Activated naive CD4-positive, alpha-beta T cell treated with anti-CD3 and anti-CD28 coated beads for 36 hours (primary cell): ENCODE results near the gene MAD2L2. TPM values are rescaled to one million over a fixed set of nuclear protein-coding genes. Genes with fewer than 3 reads are reported as not detected.
A peak's percentile ranks its signal among the peaks of the same experiment; 100 is the strongest.

Source experiments
- CTCF ChIA-PET: fragments of 350-600 bp; sonication (Branson Sonifier 250); formaldehyde crosslinking; loops from one replicate; lab custom pipeline; 2021; ENCODE audit warnings: antibody characterized with exemption; lab: Charles Lee
- DNase-seq: peaks from one replicate; pipeline ENCODE4 v3.0.0-alpha.2; 2020
- H3K27ac Mint-ChIP-seq: one replicate; pipeline ENCODE4 v1.8.0; 2021; ENCODE audit warnings: mild to moderate bottlenecking, mixed read lengths
- H3K27me3 Mint-ChIP-seq: one replicate; pipeline ENCODE4 v1.8.0; 2021; ENCODE audit warnings: low read depth, mixed read lengths
- H3K36me3 Mint-ChIP-seq: one replicate; pipeline ENCODE4 v1.8.0; 2021; ENCODE audit warnings: low read depth, mixed read lengths
- H3K4me1 Mint-ChIP-seq: one replicate; pipeline ENCODE4 v1.8.0; 2021; ENCODE audit warnings: low read depth, mixed read lengths
- H3K4me3 Mint-ChIP-seq: one replicate; pipeline ENCODE4 v1.8.0; 2021; ENCODE audit warnings: mild to moderate bottlenecking, moderate library complexity, mixed read lengths
- H3K9me3 Mint-ChIP-seq: one replicate; pipeline ENCODE4 v1.8.0; 2021; ENCODE audit warnings: mixed read lengths
- intact Hi-C: fragments of 100-400 bp; cut with micrococcal nuclease; formaldehyde crosslinking; loops from one replicate; pipeline ENCODE4 v1.15.1; 2023
- total RNA-seq, 2 experiments: library from RNA; stranded (reverse); gene quantifications; one replicate each; pipeline ENCODE4 v1.2.3, GENCODE V29; 2021

MAD2L2 gene
- total RNA-seq, 2 experiments from 2014 or later = 86.7 to 88.3 TPM

DNA sequence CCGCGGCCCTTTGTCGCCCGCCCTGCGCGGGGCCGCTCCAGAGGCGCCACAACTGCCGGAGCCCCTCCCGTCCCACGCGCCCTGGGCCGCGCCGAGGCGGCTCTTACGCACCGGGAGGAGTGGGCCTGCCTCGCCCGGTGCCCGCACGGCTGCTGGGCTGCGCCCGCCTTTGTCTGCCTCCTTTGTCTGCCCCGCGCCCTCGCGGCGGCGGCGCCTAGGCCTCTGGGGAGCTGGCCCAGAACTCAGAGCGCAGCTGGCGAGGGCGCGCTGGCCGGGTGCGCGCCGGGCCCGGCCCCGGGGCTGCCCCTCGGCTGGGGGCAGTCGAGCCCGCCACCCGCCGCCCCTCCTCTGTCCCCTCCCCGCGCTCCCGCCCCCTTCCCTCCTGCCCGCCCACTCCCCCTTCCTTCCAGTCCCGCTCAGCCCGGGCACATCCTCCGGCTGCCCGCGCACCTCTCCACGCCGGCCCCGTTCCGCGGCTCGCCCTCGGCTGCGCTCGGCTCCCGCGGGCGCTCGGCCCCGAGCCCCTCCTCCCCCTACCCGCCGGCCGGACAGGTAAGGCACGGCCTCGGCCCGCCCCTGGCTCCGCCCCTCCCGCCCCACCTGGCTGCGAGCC lies 10.5 kb upstream of the MAD2L2 start, which contains the start of gene DRAXIN:
TSS of gene DRAXIN (plus strand) at position 409 of the 613 bp plus-strand sequence. CDS start 14,549 bp downstream, outside the sequence.
- H3K9me3 Mint-ChIP-seq = no peaks in the 10 kb centered on the region
- H3K27me3 Mint-ChIP-seq = peaks cover 37% of the 10 kb centered on the region
- peaks cover 17% of the 10 kb centered on the region for H3K4me1 Mint-ChIP-seq
- peak within 1 kb of the TSS; percentile 54 for H3K4me3 Mint-ChIP-seq
- intact Hi-C loops = no loop called here
- CTCF ChIA-PET = interaction anchor here (1.3 kb wide), 1 partner anchor 12 kb away, joined by 4 read pairs; no protein-coding TSS in a partner anchor
- no peak within 1 kb of the TSS for H3K27ac Mint-ChIP-seq
- peak; percentile 20 for DNase-seq
- no peaks in the 10 kb centered on the region for H3K36me3 Mint-ChIP-seq

DNA sequence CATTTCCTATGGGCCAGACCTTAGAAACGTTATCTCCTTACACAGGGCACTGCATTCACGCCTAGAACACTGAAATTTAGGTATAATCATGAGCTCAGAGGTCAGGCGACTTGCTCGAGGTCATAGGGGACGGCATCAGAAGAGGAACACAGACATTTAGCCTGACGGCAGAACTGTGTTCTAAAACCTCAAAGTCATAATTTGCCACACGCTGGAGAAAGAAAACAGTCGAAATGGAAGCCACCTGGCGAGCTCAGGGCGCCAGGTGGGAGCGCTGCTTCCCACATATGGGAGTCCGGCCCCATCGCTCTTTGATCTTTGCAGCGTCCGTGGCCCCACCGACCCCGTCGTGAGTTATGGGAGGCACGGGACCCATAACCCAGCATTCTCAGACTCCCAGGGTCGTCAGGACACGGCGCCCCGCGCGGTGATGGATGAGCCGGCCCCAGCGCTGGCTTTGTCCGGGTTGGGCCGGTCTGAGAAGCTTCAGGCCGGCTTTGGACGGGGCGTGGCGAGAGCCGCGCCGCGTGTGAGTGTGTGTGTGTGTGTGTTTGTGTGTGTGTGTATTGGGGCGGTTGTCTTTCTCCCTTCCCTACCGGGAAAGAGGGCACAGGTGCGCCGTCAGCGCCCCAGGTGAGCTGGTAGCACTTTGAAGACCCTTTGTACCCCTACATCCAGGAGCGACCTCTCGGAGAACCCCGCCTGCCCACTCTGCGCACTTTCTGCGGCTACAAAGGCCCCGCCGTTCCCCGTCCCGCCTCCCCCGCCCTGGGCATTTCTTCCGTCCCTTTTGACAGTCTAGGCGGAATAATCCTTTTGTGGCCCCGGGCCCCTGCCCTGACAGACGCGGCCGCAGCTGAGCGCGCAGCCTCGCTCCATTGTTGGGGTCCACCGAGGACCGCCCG lies 9.7 kb upstream of the MAD2L2 start:
- Mint-ChIP-seq H3K4me3 (peak overlapping the region; percentile 17), H3K27me3 (peaks cover 37% of the 10 kb centered on the region), H3K27ac (no peak overlapping the region), H3K9me3 (no peaks in the 10 kb centered on the region), H3K36me3 (no peaks in the 10 kb centered on the region), H3K4me1 (peaks cover 17% of the 10 kb centered on the region)
- intact Hi-C loops = no loop called here
- no peak for DNase-seq
- CTCF ChIA-PET = interaction anchor here (1.3 to 2.2 kb wide), 2 partner anchors 11 to 40 kb away, joined by 4 to 6 read pairs; no protein-coding TSS in a partner anchor

DNA sequence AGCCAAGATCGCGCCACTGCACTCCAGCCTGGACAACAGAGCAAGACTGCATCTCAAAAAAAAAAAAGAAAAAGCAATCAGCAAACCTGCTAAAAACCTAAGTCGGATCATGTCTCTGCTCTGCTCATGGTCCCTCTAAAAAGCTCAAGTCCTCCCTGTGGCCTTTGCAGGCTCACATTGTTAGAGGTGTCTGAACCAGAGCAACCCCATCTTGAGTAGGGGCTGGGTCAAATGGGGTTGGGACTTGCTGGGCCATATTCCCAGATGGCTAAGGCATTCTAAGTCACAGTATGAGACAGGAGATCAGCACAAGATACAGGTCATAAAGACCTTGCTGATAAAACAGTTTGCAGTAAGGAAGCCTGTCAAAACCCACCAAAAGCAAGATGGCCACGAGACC lies 7.6 kb upstream of the MAD2L2 start:
- Mint-ChIP-seq H3K27ac (no peak overlapping the region), H3K4me3 (no peak overlapping the region), H3K36me3 (no peaks in the 10 kb centered on the region), H3K27me3 (peaks cover 34% of the 10 kb centered on the region), H3K9me3 (no peaks in the 10 kb centered on the region), H3K4me1 (peaks cover 14% of the 10 kb centered on the region)
- CTCF ChIA-PET = interaction anchor here (0.8 kb wide), 1 partner anchor 31 kb away, joined by 3 read pairs; no protein-coding TSS in a partner anchor
- intact Hi-C loops = no loop called here
- DNase-seq = no peak

DNA sequence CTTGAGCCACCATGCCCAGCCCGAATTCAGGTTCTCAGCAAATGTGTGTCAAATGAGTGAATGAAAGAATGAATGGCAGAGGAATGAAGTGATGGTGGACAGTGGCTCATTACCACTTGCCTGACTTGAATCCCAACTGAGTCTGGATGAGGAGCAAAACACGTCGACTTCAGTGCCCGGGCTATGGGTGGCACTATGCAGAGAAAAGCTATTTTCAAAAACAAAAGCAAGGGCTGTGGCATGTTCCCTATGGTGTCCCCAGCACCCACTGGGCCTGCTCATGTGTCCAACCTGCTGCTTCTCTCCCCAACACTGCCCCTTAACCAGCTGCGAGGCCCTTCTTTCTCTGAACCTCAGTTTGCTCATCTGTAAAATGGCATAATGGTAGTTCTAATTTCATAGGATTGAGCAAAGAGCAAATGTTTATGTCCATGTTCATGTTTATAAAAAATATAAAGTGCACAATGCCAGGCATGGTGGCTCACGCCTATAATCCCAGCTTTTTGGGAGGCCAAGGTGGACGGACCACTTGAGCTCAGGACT lies 4.3 kb upstream of the MAD2L2 start:
- intact Hi-C loops = no loop called here
- H3K36me3 Mint-ChIP-seq = no peaks in the 10 kb centered on the region
- H3K4me1 Mint-ChIP-seq = peaks cover 2% of the 10 kb centered on the region
- no peaks in the 10 kb centered on the region for H3K9me3 Mint-ChIP-seq
- H3K27ac Mint-ChIP-seq = no peak overlapping the region
- H3K27me3 Mint-ChIP-seq = peaks cover 17% of the 10 kb centered on the region
- CTCF ChIA-PET = interaction anchor here (0.7 to 1.4 kb wide), 2 partner anchors 23 to 34 kb away, joined by 3 read pairs; no protein-coding TSS in a partner anchor
- no peak for DNase-seq
- H3K4me3 Mint-ChIP-seq = no peak overlapping the region

DNA sequence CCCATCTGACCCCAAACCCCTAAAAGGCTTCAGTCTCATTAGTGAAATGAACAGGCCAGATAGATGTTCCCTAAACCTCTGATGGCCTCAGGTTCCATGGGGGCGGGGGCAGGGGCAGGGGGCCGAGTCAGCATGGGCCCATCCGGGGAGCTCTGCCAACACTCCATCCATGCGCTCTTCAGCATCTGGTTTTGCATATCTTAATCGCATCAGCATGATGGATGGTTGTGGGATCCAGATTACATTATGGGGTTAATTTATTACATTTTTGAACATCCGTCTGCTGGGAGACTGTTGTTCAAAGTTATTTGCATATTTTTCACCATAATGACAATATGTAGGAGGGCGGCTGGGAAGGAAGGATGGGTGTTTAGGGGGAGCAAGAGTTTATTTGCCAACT lies 3.1 kb upstream of the MAD2L2 start:
- peaks cover 8% of the 10 kb centered on the region for H3K4me1 Mint-ChIP-seq
- H3K4me3 Mint-ChIP-seq = no peak overlapping the region
- no peak overlapping the region for H3K27ac Mint-ChIP-seq
- no peaks in the 10 kb centered on the region for H3K9me3 Mint-ChIP-seq
- intact Hi-C loops = loop anchor here (5.0 kb wide), 1 partner anchor 48 kb away; no protein-coding TSS in a partner anchor
- H3K36me3 Mint-ChIP-seq = peaks cover 4% of the 10 kb centered on the region
- CTCF ChIA-PET = no interaction called here
- DNase-seq = no peak
- peaks cover 10% of the 10 kb centered on the region for H3K27me3 Mint-ChIP-seq

DNA sequence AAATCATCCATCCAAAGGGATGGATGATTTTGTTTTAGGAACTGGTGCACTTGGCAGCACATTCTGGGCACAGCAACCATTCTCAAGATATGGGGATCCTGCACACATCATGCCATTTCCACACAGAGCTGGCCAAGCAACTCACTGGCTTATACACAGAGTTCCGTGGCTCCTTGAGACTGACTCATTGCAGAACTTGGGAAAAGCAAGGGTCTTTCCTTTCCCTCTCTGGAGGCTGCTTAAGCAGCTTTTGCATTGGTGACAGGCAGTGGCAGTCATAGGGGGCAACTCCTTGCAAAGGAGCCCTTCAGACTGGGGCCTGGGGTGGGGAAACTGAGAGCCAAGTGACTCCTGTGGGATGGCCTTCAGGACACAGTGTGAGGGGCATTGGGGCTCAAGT lies 1.9 kb upstream of the MAD2L2 start:
- no peak overlapping the region for H3K4me3 Mint-ChIP-seq
- intact Hi-C loops = loop anchor here (5.0 kb wide), 1 partner anchor 50 kb away; no protein-coding TSS in a partner anchor
- H3K36me3 Mint-ChIP-seq = peaks cover 8% of the 10 kb centered on the region
- no peak for DNase-seq
- CTCF ChIA-PET = interaction anchor here (0.6 to 3.5 kb wide), 5 partner anchors 13 to 39 kb away, joined by 3 to 17 read pairs (median 7); partner anchors contain the start of gene FBXO6
- peaks cover 4% of the 10 kb centered on the region for H3K27me3 Mint-ChIP-seq
- no peak overlapping the region for H3K27ac Mint-ChIP-seq
- no peaks in the 10 kb centered on the region for H3K9me3 Mint-ChIP-seq
- H3K4me1 Mint-ChIP-seq = peaks cover 10% of the 10 kb centered on the region

DNA sequence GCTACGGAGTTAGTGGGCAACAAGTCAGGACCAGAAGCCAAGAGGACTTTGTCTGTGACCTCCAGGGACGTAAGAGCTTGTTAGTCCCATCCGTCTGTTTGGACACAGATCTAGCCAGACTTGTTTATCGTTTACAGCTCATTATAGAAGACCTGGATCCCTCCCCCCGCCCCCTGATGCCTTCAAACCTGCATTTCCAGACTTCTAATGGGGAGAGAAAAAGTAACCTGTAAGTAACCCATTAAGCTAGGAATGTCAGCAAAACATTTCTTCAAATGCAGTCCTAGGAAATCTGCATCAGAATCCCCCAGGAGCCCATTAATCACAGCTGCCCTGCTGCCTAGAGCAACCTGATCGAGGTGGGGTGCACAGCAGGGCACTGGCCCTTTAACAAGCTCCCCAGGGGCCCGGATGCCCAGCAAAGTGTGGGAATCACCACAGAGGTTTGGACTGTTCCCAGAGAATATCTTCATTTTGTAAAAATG lies 1.4 kb upstream of the MAD2L2 start:
- Mint-ChIP-seq H3K4me1 (peaks cover 10% of the 10 kb centered on the region), H3K27me3 (no peaks in the 10 kb centered on the region), H3K9me3 (no peaks in the 10 kb centered on the region), H3K36me3 (peaks cover 8% of the 10 kb centered on the region), H3K4me3 (peak overlapping the region; percentile 51), H3K27ac (no peak overlapping the region)
- CTCF ChIA-PET = interaction anchor here (0.6 to 3.5 kb wide), 11 partner anchors 11 to 645 kb away, joined by 3 to 17 read pairs (median 3); partner anchors contain the start of genes CLCN6 and FBXO6
- DNase-seq = no peak
- intact Hi-C loops = loop anchor here (5.0 kb wide), 1 partner anchor 50 kb away; no protein-coding TSS in a partner anchor

DNA sequence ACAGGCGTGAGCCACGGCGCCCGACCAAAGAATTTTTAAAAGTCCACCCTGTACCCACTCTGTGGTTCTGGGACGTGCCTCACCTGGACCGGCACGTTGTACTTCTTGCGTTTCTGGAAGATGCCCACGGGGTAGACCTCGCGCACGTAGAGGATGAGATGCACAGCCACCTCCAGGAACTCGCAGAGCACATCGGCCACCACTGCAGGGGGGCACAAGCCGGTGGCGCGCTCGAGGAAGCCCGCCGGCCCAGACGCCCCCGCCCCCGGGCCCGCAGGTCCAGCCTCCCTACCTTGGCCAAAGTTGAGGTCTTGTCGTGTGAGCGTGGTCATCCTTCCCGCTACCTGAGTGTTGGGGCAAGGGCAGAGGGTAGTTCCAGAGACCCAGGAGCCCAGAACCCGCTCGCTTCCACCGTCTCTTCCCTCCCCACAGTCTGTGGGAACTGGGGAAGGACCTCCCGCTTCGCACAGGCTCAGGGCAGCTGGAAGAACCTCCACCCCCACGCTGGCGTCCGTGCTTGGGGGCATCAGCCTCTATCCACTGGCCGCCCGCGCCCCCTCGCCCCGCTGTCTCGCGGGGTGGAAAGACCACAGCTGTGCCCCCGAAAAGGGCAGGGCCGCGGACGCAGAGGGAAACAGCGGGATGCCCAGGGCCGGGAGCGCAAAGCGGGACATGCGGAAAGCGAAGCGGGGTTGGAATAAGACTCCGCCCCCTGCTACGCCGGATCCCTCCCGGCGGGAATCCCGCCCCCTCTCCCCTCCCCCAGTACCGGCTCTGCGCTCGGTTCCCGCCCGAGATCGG lies 478 bp downstream of the MAD2L2 start:
- intact Hi-C loops = loop anchor here (1.0 to 5.0 kb wide), 4 partner anchors 26 to 228 kb away; partner anchors contain the start of genes FBXO2 and FBXO44
- Mint-ChIP-seq H3K36me3 (peaks cover 11% of the 10 kb centered on the region), H3K9me3 (no peaks in the 10 kb centered on the region), H3K4me1 (peaks cover 10% of the 10 kb centered on the region), H3K27me3 (no peaks in the 10 kb centered on the region), H3K4me3 (peak overlapping the region; percentile 85), H3K27ac (peak overlapping the region; percentile 59)
- CTCF ChIA-PET = interaction anchor here (1.2 to 3.5 kb wide), 3 partner anchors 16 to 35 kb away, joined by 5 to 17 read pairs (median 6); partner anchors contain the start of gene FBXO6
- no peak for DNase-seq

DNA sequence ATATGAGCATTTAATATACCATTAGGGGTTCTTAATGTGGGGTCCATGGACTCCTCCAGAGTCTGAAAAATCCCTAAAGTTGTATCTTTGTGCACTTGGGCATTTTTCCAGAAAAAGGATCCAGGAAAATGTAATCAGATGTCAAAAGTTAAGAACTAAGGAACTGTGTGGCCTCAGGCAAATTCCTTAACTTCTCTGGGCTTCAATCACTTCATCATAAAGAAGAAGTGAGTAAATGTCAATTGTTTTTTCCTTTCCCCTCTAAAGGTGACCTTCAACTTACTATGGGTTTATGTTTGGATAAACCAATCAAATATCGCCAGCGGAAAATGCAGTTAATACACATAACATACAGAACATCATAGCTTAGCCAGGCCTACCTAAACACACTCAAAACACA lies 2.5 kb downstream of the MAD2L2 start:
- intact Hi-C loops = no loop called here
- H3K4me3 Mint-ChIP-seq = no peak overlapping the region
- no peak overlapping the region for H3K27ac Mint-ChIP-seq
- CTCF ChIA-PET = interaction anchor here (0.6 to 1.7 kb wide), 2 partner anchors 41 to 582 kb away, joined by 4 to 6 read pairs; no protein-coding TSS in a partner anchor
- H3K4me1 Mint-ChIP-seq = peaks cover 10% of the 10 kb centered on the region
- H3K27me3 Mint-ChIP-seq = no peaks in the 10 kb centered on the region
- peaks cover 18% of the 10 kb centered on the region for H3K36me3 Mint-ChIP-seq
- DNase-seq = no peak
- H3K9me3 Mint-ChIP-seq = no peaks in the 10 kb centered on the region

DNA sequence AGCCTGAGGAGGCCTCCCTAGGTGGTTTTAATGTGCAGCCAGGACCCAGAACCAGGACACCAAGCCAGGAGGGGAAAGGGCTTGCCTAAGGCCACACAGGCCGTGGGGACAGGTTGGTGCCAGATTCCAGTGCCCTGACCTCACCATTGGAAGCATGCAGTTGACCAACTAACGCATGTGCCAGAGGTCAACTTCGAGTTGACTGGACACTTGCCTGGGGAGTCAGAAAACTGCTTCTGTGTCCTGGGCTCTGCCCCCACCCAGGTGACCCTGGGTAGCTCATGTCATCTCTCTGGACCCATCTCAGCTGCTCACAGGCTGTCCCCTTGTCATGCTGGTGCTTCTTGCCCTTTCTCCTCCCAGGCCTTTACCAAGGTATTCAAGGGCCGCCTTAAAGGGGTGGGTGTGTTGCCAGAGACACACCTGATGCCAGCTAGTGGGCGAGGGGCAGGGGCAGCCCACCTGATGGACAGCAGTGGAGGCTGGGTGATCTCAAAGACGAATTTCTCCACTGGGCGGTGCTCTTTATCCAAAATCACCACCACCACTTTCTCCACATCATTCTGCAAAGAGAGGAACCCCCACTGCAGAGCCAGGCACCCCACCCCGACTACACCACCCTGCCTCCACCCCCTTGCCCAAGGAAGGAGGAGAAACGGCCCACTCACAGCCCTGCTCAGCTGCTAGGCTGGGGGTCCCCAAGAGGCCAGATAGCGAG lies 4.4 kb downstream of the MAD2L2 start:
- no peak overlapping the region for H3K27ac Mint-ChIP-seq
- DNase-seq = no peak
- CTCF ChIA-PET = interaction anchor here (1.5 kb wide), 1 partner anchor 12 kb away, joined by 3 read pairs; no protein-coding TSS in a partner anchor
- no peaks in the 10 kb centered on the region for H3K27me3 Mint-ChIP-seq
- peaks cover 21% of the 10 kb centered on the region for H3K36me3 Mint-ChIP-seq
- intact Hi-C loops = no loop called here
- H3K4me1 Mint-ChIP-seq = peaks cover 9% of the 10 kb centered on the region
- H3K4me3 Mint-ChIP-seq = no peak overlapping the region
- H3K9me3 Mint-ChIP-seq = no peaks in the 10 kb centered on the region
